Adrenal gland (tissue), 5 donors: ENCODE data around the gene ISCU.

Experiments used
- POLR2A ChIP-seq, 2 donors: fragments of 450-650 bp; IDR thresholded peaks; one replicate each; pipeline ENCODE4 v1.6.1; 2017; ENCODE audit warnings: antibody characterized with exemption in 2 of 2, mild to moderate bottlenecking in 2 of 2, moderate library complexity in 1 of 2
- TF ChIP-seq, protein P1 (sequence below), 6 experiments: fragments of 450-650 bp in 4 of 6; fragments of 200-600 bp in 2 of 6; sonication (generic) in 1 of 6; IDR thresholded peaks; 1 replicate in 5 of 6; 2 replicates in 1 of 6; pipeline versions ENCODE4 v1.5.1 to v1.8.0; 2016 to 2021; ENCODE audit warnings: antibody characterized with exemption in 6 of 6, mild to moderate bottlenecking in 2 of 6, moderate library complexity in 1 of 6
- donor health status: DM: no; HTN: no; CAD: no.

GRCh38 chr12:108525681-108526080 is 36.7 kb upstream of the ISCU start:
- no peak for TF ChIP-seq POLR2A (IDR thresholded peaks at IDR 0.05)
- TF ChIP-seq, protein P1, sequence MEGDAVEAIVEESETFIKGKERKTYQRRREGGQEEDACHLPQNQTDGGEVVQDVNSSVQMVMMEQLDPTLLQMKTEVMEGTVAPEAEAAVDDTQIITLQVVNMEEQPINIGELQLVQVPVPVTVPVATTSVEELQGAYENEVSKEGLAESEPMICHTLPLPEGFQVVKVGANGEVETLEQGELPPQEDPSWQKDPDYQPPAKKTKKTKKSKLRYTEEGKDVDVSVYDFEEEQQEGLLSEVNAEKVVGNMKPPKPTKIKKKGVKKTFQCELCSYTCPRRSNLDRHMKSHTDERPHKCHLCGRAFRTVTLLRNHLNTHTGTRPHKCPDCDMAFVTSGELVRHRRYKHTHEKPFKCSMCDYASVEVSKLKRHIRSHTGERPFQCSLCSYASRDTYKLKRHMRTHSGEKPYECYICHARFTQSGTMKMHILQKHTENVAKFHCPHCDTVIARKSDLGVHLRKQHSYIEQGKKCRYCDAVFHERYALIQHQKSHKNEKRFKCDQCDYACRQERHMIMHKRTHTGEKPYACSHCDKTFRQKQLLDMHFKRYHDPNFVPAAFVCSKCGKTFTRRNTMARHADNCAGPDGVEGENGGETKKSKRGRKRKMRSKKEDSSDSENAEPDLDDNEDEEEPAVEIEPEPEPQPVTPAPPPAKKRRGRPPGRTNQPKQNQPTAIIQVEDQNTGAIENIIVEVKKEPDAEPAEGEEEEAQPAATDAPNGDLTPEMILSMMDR (IDR thresholded peaks at IDR 0.05), result no peak
